ENCODE measurements around the gene GAK.

The GAK gene

GRCh38 chr4:845233-845835, 86.8 kb downstream of the GAK start:
- TF ChIP-seq REST (IDR thresholded peaks at IDR 0.05; ENCODE audit: insufficient read depth in 1 of 2, low read depth in 2 of 2, low read length in 2 of 2) = no peak
- TF ChIP-seq FOXP2 (optimal IDR thresholded peaks at IDR 0.05; ENCODE audit: borderline replicate concordance, extremely low read depth, extremely low read length, insufficient read depth) = no peak
- TF ChIP-seq SIN3A (IDR thresholded peaks at IDR 0.05; ENCODE audit: borderline replicate concordance, insufficient read depth, low read length) = no peak
- TF ChIP-seq TAF1 (IDR thresholded peaks at IDR 0.05; ENCODE audit: borderline replicate concordance, insufficient read depth, low read length) = no peak
- no peak for TF ChIP-seq POLR2AphosphoS5 (IDR thresholded peaks at IDR 0.05; ENCODE audit: low read depth, low read length)

- TF ChIP-seq POLR2AphosphoS5 (IDR thresholded peaks at IDR 0.05; ENCODE audit: low read depth, low read length) (no peak), REST (IDR thresholded peaks at IDR 0.05; ENCODE audit: insufficient read depth in 1 of 2, low read depth in 2 of 2, low read length in 2 of 2) (no peak)
Measured at GRCh38 chr4:844752-845232, 87.3 kb downstream of the GAK start.

GRCh38 chr4:839675-840443, 92.3 kb downstream of the GAK start:
- TF ChIP-seq REST (IDR thresholded peaks at IDR 0.05; ENCODE audit: insufficient read depth in 1 of 2, low read depth in 2 of 2, low read length in 2 of 2) (no peak), FOXP2 (optimal IDR thresholded peaks at IDR 0.05; ENCODE audit: borderline replicate concordance, extremely low read depth, extremely low read length, insufficient read depth) (no peak), SIN3A (IDR thresholded peaks at IDR 0.05; ENCODE audit: borderline replicate concordance, insufficient read depth, low read length) (no peak), TAF1 (IDR thresholded peaks at IDR 0.05; ENCODE audit: borderline replicate concordance, insufficient read depth, low read length) (no peak), POLR2AphosphoS5 (IDR thresholded peaks at IDR 0.05; ENCODE audit: low read depth, low read length) (no peak)

GRCh38 chr4:837772-838171, 94.3 kb downstream of the GAK start:
- TF ChIP-seq SIN3A (IDR thresholded peaks at IDR 0.05; ENCODE audit: borderline replicate concordance, insufficient read depth, low read length) = no peak

GRCh38 chr4:836750-837301, 95.3 kb downstream of the GAK start:
- no peak for TF ChIP-seq SIN3A (IDR thresholded peaks at IDR 0.05; ENCODE audit: borderline replicate concordance, insufficient read depth, low read length)

- TF ChIP-seq FOXP2 (optimal IDR thresholded peaks at IDR 0.05; ENCODE audit: borderline replicate concordance, extremely low read depth, extremely low read length, insufficient read depth) (no peak), REST (IDR thresholded peaks at IDR 0.05; ENCODE audit: insufficient read depth in 1 of 2, low read depth in 2 of 2, low read length in 2 of 2) (no peak), TAF1 (IDR thresholded peaks at IDR 0.05; ENCODE audit: borderline replicate concordance, insufficient read depth, low read length) (no peak), SIN3A (IDR thresholded peaks at IDR 0.05; ENCODE audit: borderline replicate concordance, insufficient read depth, low read length) (no peak), POLR2AphosphoS5 (IDR thresholded peaks at IDR 0.05; ENCODE audit: low read depth, low read length) (no peak)
Measured at GRCh38 chr4:836003-836511, 96.1 kb downstream of the GAK start.
